Measurements from ENCODE around the gene ELL2. TPM values are rescaled to one million over a fixed set of nuclear protein-coding genes. Genes with fewer than 3 reads are reported as not detected.

Gene ELL2
- total RNA-seq, 1 donor from 2014 or later = 50.8 TPM

- Mint-ChIP-seq H3K4me3 (ENCODE audit: unreplicated experiment) (no peak overlapping the region), H3K36me3 (ENCODE audit: unreplicated experiment) (peaks cover 21% of the 10 kb centered on the region), H3K27ac (ENCODE audit: unreplicated experiment) (no peak overlapping the region), H3K9me3 (ENCODE audit: unreplicated experiment) (peaks cover 4% of the 10 kb centered on the region), H3K27me3 (ENCODE audit: unreplicated experiment) (no peaks in the 10 kb centered on the region), H3K4me1 (ENCODE audit: unreplicated experiment) (peaks cover 30% of the 10 kb centered on the region)
- TF ChIP-seq CTCF (IDR thresholded peaks at IDR 0.05) = no peak
- DNase-seq (ENCODE audit: extremely low spot score, unreplicated experiment) = no peak
Measured at GRCh38 chr5:95932941-95933340, 28.7 kb downstream of the ELL2 start.

GRCh38 chr5:95931079-95931833 lies 30.4 kb downstream of the ELL2 start:
- Mint-ChIP-seq H3K4me1 (ENCODE audit: unreplicated experiment) (peaks cover 28% of the 10 kb centered on the region), H3K27ac (ENCODE audit: unreplicated experiment) (no peak overlapping the region), H3K27me3 (ENCODE audit: unreplicated experiment) (no peaks in the 10 kb centered on the region), H3K9me3 (ENCODE audit: unreplicated experiment) (peaks cover 4% of the 10 kb centered on the region), H3K36me3 (ENCODE audit: unreplicated experiment) (peaks cover 19% of the 10 kb centered on the region), H3K4me3 (ENCODE audit: unreplicated experiment) (no peak overlapping the region)
- no peak for DNase-seq (ENCODE audit: extremely low spot score, unreplicated experiment)
- TF ChIP-seq CTCF (IDR thresholded peaks at IDR 0.05) = no peak

- H3K9me3 Mint-ChIP-seq (ENCODE audit: unreplicated experiment) = no peaks in the 10 kb centered on the region
- H3K4me3 Mint-ChIP-seq (ENCODE audit: unreplicated experiment) = no peak overlapping the region
- peaks cover 10% of the 10 kb centered on the region for H3K36me3 Mint-ChIP-seq (ENCODE audit: unreplicated experiment)
- no peak for TF ChIP-seq CTCF (IDR thresholded peaks at IDR 0.05)
- peaks cover 30% of the 10 kb centered on the region for H3K4me1 Mint-ChIP-seq (ENCODE audit: unreplicated experiment)
- no peaks in the 10 kb centered on the region for H3K27me3 Mint-ChIP-seq (ENCODE audit: unreplicated experiment)
- H3K27ac Mint-ChIP-seq (ENCODE audit: unreplicated experiment) = no peak overlapping the region
- DNase-seq (ENCODE audit: extremely low spot score, unreplicated experiment) = no peak
Measured at GRCh38 chr5:95930141-95930930, 31.3 kb downstream of the ELL2 start.

GRCh38 chr5:95928724-95929253 lies 32.9 kb downstream of the ELL2 start:
- Mint-ChIP-seq H3K9me3 (ENCODE audit: unreplicated experiment) (no peaks in the 10 kb centered on the region), H3K27me3 (ENCODE audit: unreplicated experiment) (no peaks in the 10 kb centered on the region)

More at GRCh38 chr5:95928724-95929253, 32.9 kb downstream of the ELL2 start:
- no peak for TF ChIP-seq CTCF (IDR thresholded peaks at IDR 0.05)
- no peak for DNase-seq (ENCODE audit: extremely low spot score, unreplicated experiment)
- Mint-ChIP-seq H3K4me1 (ENCODE audit: unreplicated experiment) (peaks cover 42% of the 10 kb centered on the region), H3K27ac (ENCODE audit: unreplicated experiment) (no peak overlapping the region), H3K4me3 (ENCODE audit: unreplicated experiment) (no peak overlapping the region), H3K36me3 (ENCODE audit: unreplicated experiment) (peaks cover 14% of the 10 kb centered on the region)

All from osteocyte (in vitro differentiated cells).